SK-N-SH (cell line): Measurements from ENCODE around the gene PABPC1L2A. TPM values are rescaled to one million over a fixed set of nuclear protein-coding genes. Genes with fewer than 3 reads are reported as not detected.

Experiments used
- CTCF ChIA-PET: fragments of 300-600, 350-600 bp; formaldehyde crosslinking; extraction: SDS; loops from one replicate; lab custom pipeline; 2021; lab: Yijun Ruan, JAX
- POLR2A ChIA-PET: fragments of 350-600 bp; sonication (Branson Sonifier 250); formaldehyde crosslinking; extraction: SDS; loops from one replicate; lab custom pipeline; 2020; ENCODE audit warnings: antibody characterized with exemption, inconsistent platforms; lab: Yijun Ruan, JAX
- DNase-seq: peaks from one replicate; pipeline ENCODE4 v3.0.0; 2012
- H2AFZ ChIP-seq: fragments of 200-600 bp; sonication (generic); 2 replicates; pipeline ENCODE4 v1.8.1; 2016; ENCODE audit warnings: antibody characterized with exemption, mild to moderate bottlenecking, low read depth
- H3F3A ChIP-seq: fragments of 200-600 bp; sonication (generic); replicated peaks from 2 replicates; pipeline ENCODE3; 2016; ENCODE audit warnings: antibody characterized with exemption, mild to moderate bottlenecking; ENCODE audit not compliant: insufficient read depth
- H3K27ac ChIP-seq, 2 experiments: fragments of 200-500 bp in 1 of 2; fragments of 200-600 bp in 1 of 2; sonication (Bioruptor generic) in 1 of 2; sonication (generic), shearing (Covaris generic) in 1 of 2; 2 replicates each; pipeline versions ENCODE4 v1.5.1 to v1.6.1; 2014 to 2016; ENCODE audit warnings: low read depth in 2 of 2, inconsistent platforms in 1 of 2, low read length in 1 of 2, mild to moderate bottlenecking in 1 of 2, mixed read lengths in 1 of 2
- H3K27me3 ChIP-seq: fragments of 200-600 bp; sonication (generic), shearing (Covaris generic); 2 replicates; pipeline ENCODE4 v1.6.1; 2016; ENCODE audit warnings: mixed run types; ENCODE audit not compliant: insufficient read depth
- H3K36me3 ChIP-seq, 2 experiments: fragments of 200-500 bp in 1 of 2; fragments of 200-600 bp in 1 of 2; sonication (Bioruptor generic) in 1 of 2; sonication (generic) in 1 of 2; replicated peaks in 1 of 2; 2 replicates each; pipeline versions ENCODE3 to v1.5.1; 2014 to 2016; ENCODE audit warnings: low read length in 1 of 2, mild to moderate bottlenecking in 1 of 2; ENCODE audit not compliant: insufficient read depth in 2 of 2, control insufficient read depth in 1 of 2
- H3K4me1 ChIP-seq, 2 experiments: fragments of 200-500 bp in 1 of 2; fragments of 200-600 bp in 1 of 2; sonication (Bioruptor generic) in 1 of 2; sonication (generic), shearing (Covaris generic) in 1 of 2; 2 replicates each; pipeline versions ENCODE4 v1.5.1 to v1.6.1; 2014 to 2016; ENCODE audit warnings: low read depth in 1 of 2, low read length in 1 of 2, mixed run types in 1 of 2; ENCODE audit not compliant: insufficient read depth in 2 of 2, control insufficient read depth in 1 of 2
- H3K4me2 ChIP-seq: fragments of 200-600 bp; sonication (generic), shearing (Covaris generic); 2 replicates; pipeline ENCODE4 v1.6.1; 2017; ENCODE audit warnings: mixed run types
- H3K4me3 ChIP-seq, 2 experiments: fragments of 200-500 bp in 1 of 2; fragments of 200-600 bp in 1 of 2; sonication (Bioruptor generic) in 1 of 2; sonication (generic), shearing (Covaris generic) in 1 of 2; 2 replicates each; pipeline versions ENCODE4 v1.5.1 to v1.8.1; 2014 to 2016; ENCODE audit warnings: low read depth in 2 of 2, inconsistent platforms in 1 of 2, low read length in 1 of 2, mild to moderate bottlenecking in 1 of 2, mixed read lengths in 1 of 2, moderate library complexity in 1 of 2
- H3K79me2 ChIP-seq: fragments of 200-600 bp; sonication (generic); 2 replicates; pipeline ENCODE4 v1.8.1; 2017; ENCODE audit warnings: mild to moderate bottlenecking; ENCODE audit not compliant: insufficient read depth
- H3K9ac ChIP-seq: fragments of 200-600 bp; sonication (generic); 2 replicates; pipeline ENCODE4 v1.6.1; 2017; ENCODE audit warnings: mixed run types
- H3K9me2 ChIP-seq: fragments of 200-600 bp; sonication (generic); 2 replicates; pipeline ENCODE4 v1.6.1; 2017; ENCODE audit warnings: mixed run types
- H3K9me3 ChIP-seq: fragments of 200-600 bp; sonication (generic); 2 replicates; pipeline ENCODE4 v1.6.1; 2017; ENCODE audit warnings: mixed run types, mild to moderate bottlenecking, moderate library complexity
- H4K20me1 ChIP-seq: fragments of 200-600 bp; sonication (generic); 2 replicates; pipeline ENCODE4 v1.6.1; 2017; ENCODE audit warnings: mild to moderate bottlenecking, mixed run types; ENCODE audit not compliant: insufficient read depth
- EP300 ChIP-seq, 2 experiments: IDR thresholded peaks; 2 replicates each; pipeline versions ENCODE4 v1.4.0 to v1.6.1; 2012; ENCODE audit warnings: borderline replicate concordance in 1 of 2, low read depth in 1 of 2, low read length in 1 of 2
- FOXJ3 ChIP-seq: sonication (generic); formaldehyde crosslinking; IDR thresholded peaks from 2 replicates; pipeline ENCODE4 v1.5.1; 2020; ENCODE audit warnings: mild to moderate bottlenecking, missing genetic modification reagents
- GABPA ChIP-seq: IDR thresholded peaks from 2 replicates; pipeline ENCODE4 v1.4.0; 2012; ENCODE audit warnings: low read depth, mild to moderate bottlenecking
- MAX ChIP-seq: IDR thresholded peaks from 2 replicates; pipeline ENCODE4 v1.4.0; 2012; ENCODE audit warnings: low read depth
- MEF2A ChIP-seq: IDR thresholded peaks from 2 replicates; pipeline ENCODE4 v1.4.0; 2012; ENCODE audit warnings: low read depth, borderline replicate concordance
- MXI1 ChIP-seq: IDR thresholded peaks from 2 replicates; pipeline ENCODE4 v1.6.1; 2012; ENCODE audit warnings: mild to moderate bottlenecking, low read depth, low read length, improper control_type of control experiment
- NFIC ChIP-seq: IDR thresholded peaks from 2 replicates; pipeline ENCODE4 v1.4.0; 2012; ENCODE audit warnings: borderline replicate concordance
- POLR2AphosphoS5 ChIP-seq: IDR thresholded peaks from 2 replicates; pipeline ENCODE4 v1.6.1; 2012; ENCODE audit warnings: low read depth, low read length
- RCOR1 ChIP-seq: fragments of 150-350 bp; IDR thresholded peaks from 2 replicates; pipeline ENCODE4 v1.6.1; 2017; ENCODE audit warnings: antibody characterized with exemption, low read length
- RXRA ChIP-seq: IDR thresholded peaks from 2 replicates; pipeline ENCODE4 v1.4.0; 2012; ENCODE audit warnings: low read depth, mild to moderate bottlenecking, borderline replicate concordance
- SIN3A ChIP-seq: IDR thresholded peaks from 2 replicates; pipeline ENCODE4 v1.6.1; 2012; ENCODE audit warnings: low read depth, mild to moderate bottlenecking, low read length, moderate library complexity, borderline replicate concordance
- TAF1 ChIP-seq: IDR thresholded peaks from 2 replicates; pipeline ENCODE4 v1.6.1; 2012; ENCODE audit warnings: low read depth, mild to moderate bottlenecking, low read length, moderate library complexity, borderline replicate concordance
- TCF12 ChIP-seq: IDR thresholded peaks from 2 replicates; pipeline ENCODE4 v1.4.0; 2012
- YY1 ChIP-seq: IDR thresholded peaks from 2 replicates; pipeline ENCODE4 v1.4.0; 2012; ENCODE audit warnings: low read depth, mild to moderate bottlenecking
- WGBS: methylation state at CpG from one replicate; pipeline ENCODE4 v1.1.6; 2017; ENCODE audit warnings: low lambda C conversion rate; 5-methylcytosine and 5-hydroxymethylcytosine counted together
- polyA plus RNA-seq, 3 experiments: library from polyadenylated mRNA; depleted of rRNA; stranded (reverse); fragments of >200 nt; gene quantifications; 2 replicates each; pipeline ENCODE4 v1.2.3, GENCODE V29; 2012

The PABPC1L2A gene
- polyA plus RNA-seq, 1 of the 3 experiments (the other 2 are of a cell fraction) = not detected

DNA sequence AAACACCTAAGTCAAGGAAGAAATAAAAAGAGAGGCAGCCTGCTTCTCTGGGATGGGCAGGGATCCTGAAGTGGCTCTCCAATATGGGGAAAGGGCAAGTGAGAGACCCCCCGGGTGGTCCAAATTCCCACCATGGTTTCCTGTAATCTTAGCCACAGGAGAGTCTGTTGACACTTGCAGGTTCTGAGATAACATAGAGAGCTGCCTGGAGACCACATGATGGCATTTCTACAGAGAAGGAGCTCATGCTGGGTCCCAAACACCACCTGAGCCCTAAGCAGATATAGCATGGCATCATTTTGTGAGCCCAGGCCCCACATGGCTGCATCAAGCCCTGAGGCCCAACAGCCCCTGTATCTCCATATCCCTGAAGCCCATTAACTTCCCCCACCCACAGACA, 50.4 kb downstream of the PABPC1L2A start:
- no peaks in the 10 kb centered on the region for H3F3A ChIP-seq
- no peak overlapping the region for H3K27ac ChIP-seq
- H4K20me1 ChIP-seq = no peaks in the 10 kb centered on the region
- TF ChIP-seq POLR2AphosphoS5 (no peak), RXRA (no peak), MAX (no peak), EP300 (IDR thresholded peaks at IDR 0.05; ENCODE audit: borderline replicate concordance in 1 of 2, low read depth in 1 of 2, low read length in 1 of 2) (no peak), YY1 (no peak), TCF12 (no peak), NFIC (no peak), FOXJ3 (no peak), MEF2A (no peak), MXI1 (no peak), SIN3A (no peak), TAF1 (no peak), GABPA (no peak), RCOR1 (no peak)
- TF ChIP-seq, all 33 proteins: peak for 0
- no peaks in the 10 kb centered on the region for H3K27me3 ChIP-seq
- no peak overlapping the region for H3K4me3 ChIP-seq
- DNase-seq = no peak
- no peaks in the 10 kb centered on the region for H3K9me2 ChIP-seq
- H3K9me3 ChIP-seq = 0 out of 2 replicates have a peak, but pooled peaks cover 2% of the 10 kb centered on the region
- no peak overlapping the region for H3K4me2 ChIP-seq
- no peaks in the 10 kb centered on the region for H3K36me3 ChIP-seq
- ChIA-PET POLR2A (no interaction called here), CTCF (no interaction called here)
- 0% methylated on average over 1 of the region's 1 CpG for whole genome bisulfite sequencing
- no peak overlapping the region for H3K9ac ChIP-seq
- H3K4me1 ChIP-seq = no peaks in the 10 kb centered on the region
- no peaks in the 10 kb centered on the region for H3K79me2 ChIP-seq
- H2AFZ ChIP-seq = no peak overlapping the region

Other genes starting within 250 kb of the PABPC1L2A start
- gene FAM236C, start 166.9 kb downstream of the PABPC1L2A start, polyA plus RNA-seq (2012; rRNA removed) = not detected in 2 replicates
- not detected in 2 replicates for gene FAM236A, start 141.3 kb downstream of the PABPC1L2A start, polyA plus RNA-seq (2012; rRNA removed)
- gene DMRTC1, start 135.7 kb downstream of the PABPC1L2A start, polyA plus RNA-seq (2012; rRNA removed) = not detected in 2 replicates
- gene PABPC1L2B, start 76.6 kb downstream of the PABPC1L2A start, polyA plus RNA-seq (2012; rRNA removed) = 0.05 TPM in 2 replicates
- 0.12 and 0.19 TPM in 2 replicates for gene NAP1L2, start 135.3 kb upstream of the PABPC1L2A start, polyA plus RNA-seq (2012; rRNA removed)